Renal pelvis (tissue), 12 donors: ENCODE results near the gene MYT1. TPM values are rescaled to one million over a fixed set of nuclear protein-coding genes. Genes with fewer than 3 reads are reported as not detected.
"Not testable (repeated sequence)": the region's sequence is repeated elsewhere in the genome, so short reads cannot be mapped to it uniquely, and the experiment has no call there.

Experiments
- DNase-seq: peaks from one replicate; pipeline ENCODE4 v3.0.0-alpha.2; 2013
- long read RNA-seq, 16 experiments: transcript quantifications; one replicate each; lab custom pipeline, GENCODE V29; 2026
- polyA plus RNA-seq, 3 donors: library from polyadenylated mRNA; unstranded; fragments of 120-200 nt; gene quantifications; one replicate each; pipeline ENCODE4 v1.2.1, GENCODE V29; 2013; ENCODE audit not compliant: insufficient read length in 3 of 3

The MYT1 gene
- polyA plus RNA-seq, result under 1 TPM; 0.44 to 0.80 (median 0.61) TPM
- long read RNA-seq, donor 1, result 0 reads
- long read RNA-seq, donor 2, result 0 reads
- long read RNA-seq, donor 3, result 0 reads
- long read RNA-seq, donor 4, result 0 reads
- long read RNA-seq, donor 5, result 0 reads
- long read RNA-seq, donor 6, result 0 reads
- long read RNA-seq, donor 7, result 0 reads
- long read RNA-seq, donor 8, result 0 reads
- long read RNA-seq, donor 9, result 0 reads
- long read RNA-seq, donor 10, result 0 reads
- long read RNA-seq, donor 11, result 0 reads
- long read RNA-seq, donor 12, result 0 reads
- long read RNA-seq, donor 13, result 0 reads
- long read RNA-seq, donor 14, result 0 reads
- long read RNA-seq, donor 15, result 0 reads
- long read RNA-seq, donor 16, result 0 reads

DNA sequence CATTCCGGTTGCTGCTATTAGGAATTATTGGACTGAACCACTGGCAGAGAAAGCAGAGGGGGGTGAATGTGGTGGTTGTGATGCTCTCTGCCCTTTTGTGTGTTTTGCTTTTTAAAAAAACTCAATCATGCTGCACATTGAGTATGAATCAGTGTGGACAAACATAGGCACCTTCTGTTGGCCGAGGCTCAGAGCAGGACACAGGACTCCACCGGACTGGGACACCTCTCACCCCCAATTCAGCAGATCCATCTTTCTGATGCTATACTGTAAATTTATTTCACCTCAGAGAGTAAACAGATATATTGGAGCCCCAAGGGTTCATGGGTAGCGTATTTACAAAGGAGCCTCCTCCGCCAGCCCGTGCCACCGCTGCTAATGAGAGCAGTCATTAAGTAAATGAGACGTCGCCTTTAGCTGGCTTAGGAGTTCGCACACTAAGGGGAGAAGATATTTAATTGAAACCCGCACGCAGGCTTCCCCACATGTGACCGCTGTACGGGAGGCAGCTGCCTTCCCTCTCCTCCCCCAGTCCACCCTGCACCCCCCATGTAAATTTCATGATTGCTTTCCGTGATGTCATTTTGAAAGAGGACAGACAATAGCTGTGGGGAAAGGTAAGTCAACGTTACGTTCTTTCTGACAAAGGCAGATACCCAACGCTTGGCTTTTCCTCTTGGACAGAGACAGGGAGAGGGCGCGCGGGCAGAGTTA lies at the start of gene MYT1:
TSS of gene MYT1 (plus strand) at position 330 of the 714 bp plus-strand sequence. CDS start 34,410 bp downstream, outside the sequence.
- DNase-seq, result no peak

GRCh38 chr20:64115171-64115911 lies 48.9 kb upstream of the MYT1 start:
- no peak for DNase-seq

- no peak for DNase-seq
Observed at GRCh38 chr20:64116016-64116415, 48.2 kb upstream of the MYT1 start.

DNA sequence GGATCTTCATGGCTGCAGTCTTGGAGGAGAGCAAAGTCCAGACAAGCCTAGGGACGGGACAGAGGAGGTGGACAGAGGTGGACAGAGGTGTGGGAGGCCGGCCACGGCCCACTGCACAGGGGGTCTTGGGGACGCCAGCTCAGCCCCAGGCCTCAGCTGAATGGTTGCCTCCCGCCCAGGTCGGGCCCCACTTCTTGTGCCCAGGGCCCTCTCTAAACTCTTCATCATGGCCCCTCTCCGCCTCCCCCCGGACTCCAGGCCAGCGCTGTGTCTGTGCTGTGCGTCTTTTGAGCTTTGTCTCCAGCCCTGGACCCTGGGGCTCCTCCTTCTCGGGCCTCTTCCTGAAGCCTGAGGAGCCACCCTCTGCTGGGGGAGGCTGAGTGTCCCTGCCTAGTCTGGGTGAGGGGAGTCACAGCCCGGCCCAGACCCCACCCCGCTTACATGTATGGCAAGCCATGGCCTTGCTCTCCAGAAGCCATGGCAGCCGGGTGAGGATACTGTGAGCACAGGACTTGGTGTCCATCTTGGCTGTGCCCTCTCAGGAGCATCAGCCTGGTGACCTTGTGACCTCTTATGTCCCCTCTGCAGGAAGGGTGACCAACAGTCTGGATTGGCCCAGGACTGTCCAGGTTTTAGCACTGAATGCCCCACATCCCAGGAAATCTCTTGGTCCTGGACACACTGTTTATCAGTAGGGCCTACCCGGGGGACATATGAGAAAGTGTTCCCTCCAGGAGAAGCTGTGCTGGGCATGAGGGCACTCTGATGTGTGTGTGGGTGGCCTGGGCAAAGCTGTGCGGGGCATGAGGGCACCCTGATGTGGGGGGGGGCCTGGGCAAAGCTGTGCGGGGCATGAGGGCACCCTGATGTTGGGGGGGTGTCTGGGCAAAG lies 47.5 kb upstream of the MYT1 start:
- DNase-seq, result no peak

DNA sequence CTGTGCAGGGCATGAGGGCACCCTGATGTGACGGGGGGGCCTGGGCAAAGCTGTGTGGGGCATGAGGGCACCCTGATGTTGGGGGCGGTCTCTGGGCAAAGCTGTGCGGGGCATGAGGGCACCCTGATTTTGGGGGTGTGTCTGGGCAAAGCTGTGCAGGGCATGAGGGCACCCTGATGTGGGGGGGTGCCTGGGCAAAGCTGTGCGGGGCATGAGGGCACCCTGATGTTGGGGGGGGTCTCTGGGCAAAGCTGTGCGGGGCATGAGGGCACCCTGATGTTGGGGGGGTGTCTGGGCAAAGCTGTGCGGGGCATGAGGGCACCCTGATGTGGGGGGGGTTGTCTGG lies 46.8 kb upstream of the MYT1 start:
- DNase-seq, result not testable (repeated sequence)

DNA sequence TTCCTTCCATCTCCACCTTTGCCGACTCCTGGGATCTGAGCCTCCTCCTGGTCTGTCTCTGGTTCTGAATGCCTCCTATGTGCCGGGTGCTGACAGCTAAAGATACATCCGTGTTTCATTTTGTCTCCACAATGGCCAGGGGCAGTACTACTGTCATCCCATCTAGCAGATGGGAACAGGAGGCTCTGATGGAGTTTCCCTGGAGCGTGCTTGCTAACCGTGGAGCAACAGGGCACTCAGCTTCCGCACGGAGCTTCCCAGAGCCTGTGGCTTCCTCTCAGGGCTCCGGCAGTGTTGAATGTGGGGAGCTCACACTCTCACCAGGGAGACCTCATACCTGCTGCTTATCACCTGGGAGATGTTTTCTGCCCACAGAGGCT lies 45.0 kb upstream of the MYT1 start:
- DNase-seq, result no peak

- DNase-seq, result no peak
Observed at GRCh38 chr20:64119681-64120341, 44.4 kb upstream of the MYT1 start.

DNA sequence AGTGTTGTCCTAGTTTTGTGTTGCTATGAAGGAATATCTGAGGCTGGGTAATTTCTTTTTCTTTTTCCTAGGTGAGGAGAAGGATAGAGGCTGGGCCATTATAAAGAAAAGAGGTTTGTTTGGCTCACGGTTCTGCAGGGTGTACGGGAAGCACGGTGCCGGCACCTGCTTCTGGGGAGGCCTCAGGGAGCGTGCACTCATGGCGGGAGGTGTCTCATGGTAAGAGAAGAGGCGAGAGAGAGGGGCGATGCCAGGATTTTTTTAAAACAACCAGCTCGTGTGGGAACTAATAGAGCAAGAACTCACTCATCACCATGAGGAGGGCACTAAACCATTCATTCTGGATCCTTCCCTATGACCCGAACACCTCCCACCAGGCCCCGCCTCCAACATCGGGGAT lies 42.7 kb upstream of the MYT1 start:
- DNase-seq, result no peak

GRCh38 chr20:64122927-64123326 lies 41.3 kb upstream of the MYT1 start:
- not testable (repeated sequence) for DNase-seq

DNA sequence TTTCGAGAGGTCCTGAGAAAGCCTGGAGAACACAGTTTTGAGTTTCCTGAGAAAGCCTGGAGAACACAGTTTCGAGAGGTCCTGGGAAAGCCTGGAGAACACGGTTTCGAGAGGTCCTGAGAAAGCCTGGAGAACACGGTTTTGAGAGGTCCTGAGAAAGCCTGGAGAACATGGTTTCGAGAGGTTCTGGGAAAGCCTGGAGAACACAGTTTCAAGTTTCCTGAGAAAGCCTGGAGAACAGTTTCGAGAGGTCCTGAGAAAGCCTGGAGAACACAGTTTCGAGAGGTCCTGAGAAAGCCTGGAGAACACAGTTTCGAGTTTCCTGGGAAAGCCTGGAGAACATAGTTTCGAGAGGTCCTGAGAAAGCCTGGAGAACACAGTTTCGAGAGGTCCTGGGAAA lies 40.7 kb upstream of the MYT1 start:
- not testable (repeated sequence) for DNase-seq

DNA sequence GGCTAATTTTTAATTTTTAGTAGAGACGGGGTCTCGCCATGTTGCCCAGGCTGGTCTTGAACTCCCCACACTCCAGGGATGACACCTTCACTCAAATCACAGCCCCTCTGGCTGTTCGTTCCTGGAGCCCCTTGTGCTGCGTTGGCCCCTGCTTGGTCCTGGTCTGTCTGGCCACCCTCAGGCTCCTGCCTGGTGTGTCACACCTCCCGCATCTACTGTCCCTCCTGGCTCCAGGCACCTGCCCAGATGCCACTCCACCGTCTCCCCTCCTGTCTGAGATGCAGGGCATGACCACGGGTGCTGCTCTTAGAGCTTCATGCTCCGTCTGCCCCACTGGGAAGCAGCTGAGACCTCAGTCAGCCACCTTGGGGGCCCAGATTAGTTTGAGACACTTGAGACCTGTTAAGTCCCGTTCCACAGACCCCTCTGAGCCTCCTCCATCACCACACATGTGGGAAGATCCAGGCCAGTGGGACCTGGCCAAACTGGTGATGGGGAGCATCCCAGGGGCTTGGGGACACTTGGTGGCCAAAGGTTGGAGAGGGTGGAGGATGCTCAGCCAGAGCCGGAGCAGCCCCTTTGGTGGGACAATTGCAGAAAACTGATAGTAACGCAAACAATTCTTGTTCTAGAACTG lies 35.0 kb upstream of the MYT1 start:
- DNase-seq, result no peak

- no peak for DNase-seq
Observed at GRCh38 chr20:64130271-64130670, 34.0 kb upstream of the MYT1 start.

DNA sequence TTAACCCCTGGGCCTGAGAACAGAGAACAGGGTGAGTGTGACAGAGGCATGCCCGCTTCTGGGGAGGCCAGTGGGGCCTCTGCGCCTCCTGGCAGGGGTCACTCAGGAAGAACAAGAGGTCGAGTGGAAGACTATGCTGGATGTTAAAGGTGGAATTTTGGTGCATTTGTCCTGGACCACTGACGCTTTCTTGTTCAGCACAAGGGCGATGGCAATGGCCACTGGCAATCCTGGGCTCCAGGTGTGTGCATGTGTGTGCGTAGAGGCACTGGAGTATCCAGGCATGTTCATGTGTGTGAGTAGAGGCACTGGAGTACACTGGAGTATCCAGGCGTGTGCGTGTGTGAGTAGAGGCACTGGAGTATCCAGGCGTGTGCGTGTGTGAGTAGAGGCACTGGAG lies 33.4 kb upstream of the MYT1 start:
- no peak for DNase-seq

DNA sequence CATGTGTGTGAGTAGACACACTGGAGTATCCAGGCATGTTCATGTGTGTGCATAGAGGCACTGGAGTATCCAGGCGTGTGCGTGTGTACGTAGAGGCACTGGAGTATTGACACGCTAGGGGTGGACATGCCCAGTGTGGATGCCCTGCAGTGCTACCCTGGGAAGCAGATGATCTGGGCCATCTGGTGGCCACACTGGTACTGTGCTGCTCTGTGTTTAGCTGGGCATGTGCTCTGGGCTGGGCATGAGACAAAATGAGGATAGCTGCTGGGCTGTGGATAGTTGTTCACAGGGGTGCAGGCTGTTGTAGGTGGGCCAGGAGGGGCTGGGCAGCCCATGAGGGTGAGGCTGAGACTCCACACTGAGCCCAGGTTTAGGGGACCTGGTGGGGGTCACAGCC lies 32.8 kb upstream of the MYT1 start:
- DNase-seq, result no peak

GRCh38 chr20:64133951-64134407 lies 30.3 kb upstream of the MYT1 start:
- no peak for DNase-seq

DNA sequence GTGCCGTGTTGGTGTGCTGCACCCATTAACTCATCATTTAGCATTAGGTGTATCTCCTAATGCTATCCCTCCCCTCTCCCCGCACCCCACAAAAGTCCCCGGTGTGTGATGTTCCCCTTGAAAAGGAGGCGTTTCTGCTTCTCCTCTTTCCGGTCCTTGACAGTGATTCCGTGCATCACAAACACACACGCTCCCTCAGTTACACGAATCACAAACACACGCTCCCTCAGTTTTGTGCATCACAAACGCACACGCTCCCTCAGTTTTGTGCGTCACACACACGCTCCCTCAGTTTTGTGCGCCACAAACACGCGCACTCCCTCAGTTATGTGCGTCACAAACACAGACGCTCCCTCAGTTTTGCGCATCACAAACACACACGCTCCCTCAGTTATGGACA lies 29.5 kb upstream of the MYT1 start:
- DNase-seq, result not testable (repeated sequence)

DNA sequence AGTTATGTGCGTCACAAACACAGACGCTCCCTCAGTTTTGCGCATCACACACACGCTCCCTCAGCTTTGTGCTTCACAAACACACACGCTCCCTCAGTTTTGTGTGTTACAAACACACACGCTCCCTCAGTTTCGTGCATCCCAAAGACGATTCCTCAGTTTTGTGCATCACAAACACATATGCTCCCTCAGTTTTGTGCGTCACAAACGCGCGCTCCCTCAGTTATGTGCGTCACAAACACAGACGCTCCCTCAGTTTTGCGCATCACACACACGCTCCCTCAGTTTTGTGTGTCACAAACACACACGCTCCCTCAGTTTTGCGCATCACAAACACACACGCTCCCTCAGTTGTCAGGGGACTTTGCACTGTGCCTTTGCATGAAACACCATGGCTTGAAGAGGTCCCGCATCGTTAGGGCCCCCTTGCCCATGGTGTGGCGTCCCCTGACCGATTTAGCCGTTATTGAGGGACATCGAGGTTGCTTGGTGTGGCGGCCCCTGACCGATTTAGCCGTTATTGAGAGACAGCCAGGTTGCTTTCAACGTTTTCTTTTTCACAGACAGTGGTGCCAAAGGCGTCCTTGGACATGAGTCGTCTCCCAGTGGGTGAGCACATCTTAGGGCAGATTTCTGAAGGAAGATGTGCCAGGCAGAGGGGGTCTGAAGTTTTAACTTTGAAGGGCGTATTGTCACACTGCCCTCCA lies 28.1 kb upstream of the MYT1 start:
- DNase-seq, result no peak

DNA sequence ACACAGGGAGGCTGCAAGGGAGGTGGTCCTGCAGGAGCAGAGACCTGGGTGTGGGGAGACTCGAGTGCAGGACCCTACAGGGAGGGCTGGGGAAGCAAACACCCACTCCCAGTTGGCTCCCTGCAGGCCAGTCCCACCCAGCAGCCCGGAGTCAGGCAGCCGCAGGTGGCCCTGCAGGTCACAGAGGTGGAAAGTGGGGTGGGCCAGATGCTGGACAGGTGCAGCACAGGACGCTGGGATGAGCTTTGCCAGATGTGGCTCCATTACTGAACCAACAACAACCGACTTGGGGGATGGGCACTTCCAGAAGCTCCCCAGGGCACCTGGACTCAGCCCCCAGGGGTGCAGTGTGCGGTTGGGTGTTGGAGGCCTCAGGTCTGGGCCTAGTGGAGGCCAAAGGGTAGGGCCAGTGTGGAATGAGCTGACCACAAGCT lies 26.6 kb upstream of the MYT1 start:
- no peak for DNase-seq

DNA sequence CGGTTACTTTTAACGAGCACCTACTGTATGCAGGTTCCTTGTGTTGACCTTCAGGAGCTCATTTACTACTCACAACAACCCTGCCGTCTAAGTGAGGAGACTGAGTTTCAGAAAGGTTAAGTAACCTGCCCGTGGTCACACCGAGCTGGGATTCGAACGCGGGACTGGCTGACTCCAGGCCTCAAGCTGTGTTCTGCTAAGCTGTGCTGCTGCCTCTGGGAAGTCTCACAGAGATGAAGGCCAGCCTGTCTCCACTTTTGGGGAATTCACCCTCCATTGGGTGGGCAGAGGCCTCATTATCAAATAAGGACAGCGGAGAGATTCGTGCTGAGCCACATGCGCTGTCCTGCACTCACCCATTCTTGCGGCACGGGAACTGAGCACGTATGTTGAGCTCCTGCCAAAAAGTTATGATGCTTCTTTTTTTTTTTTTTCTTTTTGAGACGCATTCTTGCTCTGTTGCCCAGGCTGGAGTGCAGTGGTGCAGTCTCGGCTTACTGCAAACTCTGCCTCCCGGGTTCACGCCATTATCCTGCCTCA lies 25.9 kb upstream of the MYT1 start:
- no peak for DNase-seq
